ENCODE measurements around the gene CGB5.

- no peak for TF ChIP-seq POLR2A (IDR thresholded peaks at IDR 0.05; ENCODE audit: low read depth, low read length)
- no peak for TF ChIP-seq CTCF (IDR thresholded peaks at IDR 0.05; ENCODE audit: extremely low read depth in 1 of 2, insufficient read depth in 1 of 2, low read depth in 1 of 2, low read length in 2 of 2)
- no peak for TF ChIP-seq MAX (IDR thresholded peaks at IDR 0.05; ENCODE audit: insufficient read depth, insufficient read length)
- no peak for TF ChIP-seq POLR2AphosphoS5 (IDR thresholded peaks at IDR 0.05; ENCODE audit: insufficient read depth, low read depth, low read length)
Observed at GRCh38 chr19:49092686-49093085, 49.0 kb downstream of the CGB5 start.
